K562 (cell line): Measurements from ENCODE around the gene DDX46. TPM values are rescaled to one million over a fixed set of nuclear protein-coding genes. Genes with fewer than 3 reads are reported as not detected.

ENCODE experiments used
- ATAC-seq: fragments of 200-7000 bp; cut with Tn5 transposase; 3 replicates; pipeline ENCODE4 v1.9.1; 2020; ENCODE audit warnings: moderate library complexity
- BruUV-seq: library from RNA; stranded (reverse); fragments of 400-500 nt; replicated peaks from 2 replicates; lab custom pipeline; 2021; lab: Mats Ljungman, UMichigan
- CTCF ChIA-PET: fragments of 300-600 bp; formaldehyde crosslinking; extraction: SDS; loops from one replicate; lab custom pipeline; 2021; ENCODE audit warnings: low intra/inter-chr PET ratio; lab: Yijun Ruan, JAX
- POLR2A ChIA-PET: fragments of 300-600, 350-650 bp; sonication (Branson Sonifier 250); formaldehyde crosslinking; extraction: SDS; loops from one replicate; lab custom pipeline; 2021; ENCODE audit warnings: antibody characterized with exemption, inconsistent platforms; lab: Yijun Ruan, JAX
- DNase-seq, 4 experiments: peaks; one replicate each; pipeline versions ENCODE4 v3.0.0 to v3.0.0-alpha.2; 2011 to 2018; ENCODE audit warnings: low spot score in 3 of 4, mixed read lengths in 3 of 4; ENCODE audit errors: extremely low read depth in 1 of 4
- FAIRE-seq: peaks from 2 replicates; lab custom pipeline; 2011; peaks lifted over from hg19 to GRCh38; lab: Jason Lieb, UNC
- H2AFZ ChIP-seq: 2 replicates; pipeline ENCODE4 v1.6.0; 2011; ENCODE audit warnings: low read depth, low read length, control low read depth, inconsistent platforms
- H3K27ac ChIP-seq: fragments of 200-600 bp; 3 replicates; pipeline ENCODE4 v1.8.0; 2011; ENCODE audit warnings: low read depth, mild to moderate bottlenecking, control low read depth, inconsistent platforms, low read length, moderate library complexity, mixed read lengths; ENCODE audit errors: extremely low read depth
- H3K27me3 ChIP-seq, 2 experiments: fragments of 300-600 bp in 1 of 2; 2 replicates in 1 of 2; 3 replicates in 1 of 2; pipeline versions ENCODE4 v1.6.0 to v1.8.0; 2011; ENCODE audit warnings: inconsistent platforms in 2 of 2, low read length in 2 of 2, mild to moderate bottlenecking in 1 of 2, mixed read lengths in 1 of 2, moderate library complexity in 1 of 2; ENCODE audit not compliant: control insufficient read depth in 2 of 2, insufficient read depth in 2 of 2
- H3K36me3 ChIP-seq: fragments of 300-600 bp; 3 replicates; pipeline ENCODE4 v1.8.0; 2011; ENCODE audit warnings: mild to moderate bottlenecking, low read length, inconsistent platforms; ENCODE audit not compliant: control insufficient read depth, insufficient read depth
- H3K4me1 ChIP-seq, 2 experiments: fragments of 200-600 bp in 1 of 2; replicated peaks in 1 of 2; 2 replicates in 1 of 2; 3 replicates in 1 of 2; pipeline versions ENCODE4 v1.5.1 to v1.8.0; 2011; ENCODE audit warnings: inconsistent platforms in 2 of 2, low read length in 2 of 2, mild to moderate bottlenecking in 1 of 2, mixed read lengths in 1 of 2, moderate library complexity in 1 of 2; ENCODE audit not compliant: control insufficient read depth in 2 of 2, insufficient read depth in 2 of 2
- H3K4me2 ChIP-seq: 2 replicates; pipeline ENCODE4 v1.6.1; 2011; ENCODE audit warnings: low read length, control low read depth, inconsistent platforms, mixed read lengths; ENCODE audit not compliant: insufficient read depth
- H3K4me3 ChIP-seq: fragments of 200-600 bp; sonication (generic), shearing (Covaris generic); 2 replicates; pipeline ENCODE4 v1.5.1; 2016; ENCODE audit warnings: control low read depth, inconsistent platforms
- H3K79me2 ChIP-seq: fragments of 200-600 bp; 3 replicates; pipeline ENCODE4 v1.8.0; 2011; ENCODE audit warnings: low read length, inconsistent platforms; ENCODE audit not compliant: control insufficient read depth, insufficient read depth
- H3K9ac ChIP-seq, 2 experiments: 2 replicates each; pipeline versions ENCODE4 v1.6.0 to v1.6.1; 2011; ENCODE audit warnings: low read depth in 2 of 2, low read length in 2 of 2, control low read depth in 1 of 2, inconsistent platforms in 1 of 2, mild to moderate bottlenecking in 1 of 2, mixed read lengths in 1 of 2; ENCODE audit not compliant: insufficient read depth in 1 of 2
- H3K9me1 ChIP-seq: one replicate; pipeline ENCODE4 v1.6.0; 2011; ENCODE audit warnings: inconsistent platforms, mild to moderate bottlenecking, low read length, moderate library complexity; ENCODE audit not compliant: control insufficient read depth, insufficient read depth
- H3K9me3 ChIP-seq: replicated peaks from 2 replicates; pipeline ENCODE4 v1.5.1; 2011; ENCODE audit warnings: low read depth, low read length, inconsistent platforms; ENCODE audit not compliant: control insufficient read depth, insufficient read depth
- H4K20me1 ChIP-seq: replicated peaks from 2 replicates; pipeline ENCODE4 v1.6.1; 2011; ENCODE audit warnings: low read length, inconsistent platforms, mixed read lengths; ENCODE audit not compliant: control insufficient read depth, insufficient read depth
- ATF3 ChIP-seq, 2 experiments: fragments of 450-650 bp in 1 of 2; sonication (generic) in 1 of 2; formaldehyde crosslinking in 1 of 2; IDR thresholded peaks in 1 of 2; conservative IDR thresholded peaks in 1 of 2; 2 replicates each; pipeline versions ENCODE4 v1.6.1 to v1.8.1; 2016 to 2023; ENCODE audit warnings: mild to moderate bottlenecking in 2 of 2, moderate library complexity in 2 of 2, inconsistent platforms in 1 of 2, missing genetic modification reagents in 1 of 2
- BRD4 ChIP-seq: fragments of 200-600 bp; sonication (generic); IDR thresholded peaks from 2 replicates; pipeline ENCODE4 v1.6.1; 2017; ENCODE audit warnings: inconsistent platforms
- C11orf30 ChIP-seq: fragments of 450-650 bp; IDR thresholded peaks from 2 replicates; pipeline ENCODE4 v1.6.1; 2016; ENCODE audit warnings: low read depth, mild to moderate bottlenecking
- CREB3L1 ChIP-seq: fragments of 450-650 bp; IDR thresholded peaks from 2 replicates; pipeline ENCODE4 v1.6.1; 2014; ENCODE audit warnings: low read depth, mild to moderate bottlenecking, moderate library complexity, borderline replicate concordance
- DIDO1 ChIP-seq: fragments of 450-650 bp; IDR thresholded peaks from 2 replicates; pipeline ENCODE4 v1.6.1; 2016; ENCODE audit warnings: low read depth, missing biosample characterization, missing genetic modification characterization
- E2F1 ChIP-seq: sonication (generic); formaldehyde crosslinking; IDR thresholded peaks from 2 replicates; pipeline ENCODE4 v1.8.1; 2023; ENCODE audit warnings: mild to moderate bottlenecking, missing genetic modification reagents, moderate library complexity
- ETV5 ChIP-seq: sonication (generic); formaldehyde crosslinking; IDR thresholded peaks from 2 replicates; pipeline ENCODE4 v1.4.0; 2020; ENCODE audit warnings: low read depth, mild to moderate bottlenecking, missing genetic modification reagents
- FOSL1 ChIP-seq: fragments of 200-800 bp; sonication (Bioruptor generic); conservative IDR thresholded peaks from 2 replicates; pipeline ENCODE4 v1.6.1; 2016; ENCODE audit warnings: missing genetic modification characterization, missing compliant biosample characterization
- JUND ChIP-seq, 2 experiments: IDR thresholded peaks; 2 replicates in 1 of 2; 3 replicates in 1 of 2; pipeline ENCODE4 v1.6.1; 2011; ENCODE audit warnings: borderline replicate concordance in 2 of 2, low read depth in 2 of 2, low read length in 2 of 2, improper control_type of control experiment in 1 of 2, missing biosample characterization in 1 of 2, missing genetic modification characterization in 1 of 2, missing genetic modification reagents in 1 of 2
- NR1H2 ChIP-seq: sonication (generic); formaldehyde crosslinking; IDR thresholded peaks from 2 replicates; pipeline ENCODE4 v1.4.0; 2020; ENCODE audit warnings: mild to moderate bottlenecking, missing genetic modification reagents
- TAF1 ChIP-seq: IDR thresholded peaks from 2 replicates; pipeline ENCODE4 v1.6.1; 2011; ENCODE audit warnings: mild to moderate bottlenecking, low read length, moderate library complexity; ENCODE audit not compliant: insufficient read depth, control insufficient read depth, severe bottlenecking; ENCODE audit errors: extremely low read depth
- WGBS: fragments of 100-300 bp; shearing (Covaris generic); methylation state at CpG from one replicate; pipeline ENCODE4 v1.1.6; 2016; ENCODE audit warnings: low coverage, mixed read lengths; ENCODE audit not compliant: insufficient coverage; ENCODE audit errors: missing lambda C conversion rate; 5-methylcytosine and 5-hydroxymethylcytosine counted together
- in situ Hi-C: fragments of 300-500 bp; cut with MboI; formaldehyde crosslinking; loops from 4 replicates; pipeline ENCODE4 v1.15.0; 2018; ENCODE audit warnings: inconsistent platforms, mixed read lengths
- intact Hi-C: fragments of 100-400 bp; cut with micrococcal nuclease; formaldehyde crosslinking; loops from 2 replicates; pipeline ENCODE4 v1.14.2; 2022
- polyA plus RNA-seq, 8 experiments: library from polyadenylated mRNA; depleted of rRNA in 4 of 8; stranded (reverse) in 5 of 8; unstranded in 3 of 8; fragments of >200 nt; fragmentation: Nextera tagmentation in 2 of 8; fragmentation: Illumina TruSeq in 1 of 8; extraction: Ambion mirVana in 2 of 8; extraction: Trizol in 1 of 8; gene quantifications; 2 replicates each; pipeline versions ENCODE4 v1.2.1 to v1.2.3, GENCODE V29; 2011 to 2014; ENCODE audit warnings: inconsistent platforms in 1 of 8, missing spikeins in 1 of 8
- total RNA-seq, 7 experiments: library from RNA; depleted of rRNA in 6 of 7; stranded (reverse); fragments of >200 nt in 6 of 7; fragmentation: Illumina TruSeq in 2 of 7; extraction: Trizol in 2 of 7; gene quantifications; 2 replicates each; pipeline versions ENCODE4 v1.2.1 to v1.2.3, GENCODE V29; 2011 to 2021; ENCODE audit warnings: low replicate concordance in 1 of 7

Gene DDX46
- total and polyA plus RNA-seq, 9 of the 15 experiments (the other 6 are each of a cell fraction or from before 2014, with no cell fraction given), result 26.2 to 99.0 (median 76.4) TPM

- Histone ChIP-seq H3K4me3 (peak overlapping the region; percentile 62), H3K9me3 (no peaks in the 10 kb centered on the region), H3K79me2 (peaks cover 6% of the 10 kb centered on the region; the same call in 2 of the 3 replicates), H4K20me1 (no peaks in the 10 kb centered on the region), H3K9ac (peak overlapping the region; percentile 88 to 96), H2AFZ (peak overlapping the region; percentile 100), H3K36me3 (no peaks in the 10 kb centered on the region), H3K9me1 (no peaks in the 10 kb centered on the region), H3K4me2 (peak overlapping the region; percentile 93), H3K27ac (peak overlapping the region; percentile 89), H3K27me3 (no peaks in the 10 kb centered on the region)
- in situ Hi-C loops (no loop called here), intact Hi-C loops (loop anchor here (1.0 kb wide), 1 partner anchor 29 kb away; no protein-coding TSS in a partner anchor)
- POLR2A ChIA-PET, result interaction anchor here (0.9 to 3.9 kb wide), 5 partner anchors 10 to 30 kb away, joined by 3 to 22 read pairs (median 8); partner anchors contain the start of genes C5orf24 and PCBD2
- peak; percentile 71 for FAIRE-seq
- peak; percentile 29 to 59 (median 33) for DNase-seq
- ATAC-seq, result peak; percentile 52
- BruUV-seq, result TSS peak; percentile 43
- CTCF ChIA-PET, result no interaction called here
- TF ChIP-seq BRD4, result 0 out of 2 replicates have a peak, but pooled peaks have one; percentile 70
- no peak for TF ChIP-seq NR1H2
- no peak for TF ChIP-seq ETV5
- peak; percentile 66 for TF ChIP-seq FOSL1 (tag)
- no peak for TF ChIP-seq C11orf30
- TF ChIP-seq DIDO1 (tag), result no peak
- peak; percentile 4 for TF ChIP-seq TAF1
- TF ChIP-seq E2F1 (CRISPR knock-in tag), result 0 out of 2 replicates have a peak, but pooled peaks have one; percentile 19
- peak; percentile 66 for TF ChIP-seq CREB3L1
- TF ChIP-seq JUND (IDR thresholded peaks at IDR 0.05; ENCODE audit: borderline replicate concordance, low read depth, low read length), result peak; percentile 48; the same call in 1 of the 2 replicates
- 0 out of 3 replicates have a peak, but pooled peaks have one; percentile 54 for TF ChIP-seq JUND (tag; IDR thresholded peaks at IDR 0.05; ENCODE audit: borderline replicate concordance, low read depth, low read length)
- peak; percentile 78 for TF ChIP-seq ATF3 (IDR thresholded peaks at IDR 0.05)
- no peak for TF ChIP-seq ATF3 (CRISPR knock-in tag; conservative IDR thresholded peaks at IDR 0.05)
- TF ChIP-seq, all 486 proteins: peak for 7
- H3K4me1 ChIP-seq, result peaks cover 18 to 20% of the 10 kb centered on the region in 2 experiments; a peak in 4 of 5 replicates
- 27% methylated on average over 19 of the region's 20 CpGs for WGBS
These were observed 116.5 kb downstream of the DDX46 start for GRCh38 chr5:134874831-134875655.
